A549 (cell line): ENCODE data around the gene SLCO2A1.

Experiments used
- CBX2 ChIP-seq: fragments of 200-600 bp; sonication (generic); IDR thresholded peaks from 2 replicates; pipeline ENCODE4 v1.6.1; 2016; ENCODE audit warnings: low read depth, mild to moderate bottlenecking, borderline replicate concordance
- EP300 ChIP-seq, 2 experiments: fragments of >200 bp; sonication (Bioruptor Twin); formaldehyde crosslinking; IDR thresholded peaks; 2 replicates in 1 of 2; 3 replicates in 1 of 2; pipeline ENCODE4 v1.6.1; 2016 to 2017
- HOXA7 ChIP-seq: fragments of 250-450 bp; sonication (Bioruptor Pico); IDR thresholded peaks from 2 replicates; pipeline ENCODE4 v1.5.0; 2020; ENCODE audit warnings: mild to moderate bottlenecking, moderate library complexity
- MAX ChIP-seq: IDR thresholded peaks from 2 replicates; pipeline ENCODE4 v1.6.1; 2012
- MAZ ChIP-seq: fragments of 150-350 bp; IDR thresholded peaks from 2 replicates; pipeline ENCODE4 v1.6.1; 2014; ENCODE audit warnings: antibody characterized with exemption, low read depth, low read length, borderline replicate concordance
- REST ChIP-seq: fragments of 200-600 bp; sonication (generic); IDR thresholded peaks from 2 replicates; pipeline ENCODE4 v1.6.1; 2016; ENCODE audit warnings: antibody characterized with exemption, mild to moderate bottlenecking, moderate library complexity
- RFX5 ChIP-seq: fragments of 450-650 bp; IDR thresholded peaks from 2 replicates; pipeline ENCODE4 v1.7.1; 2014; ENCODE audit warnings: antibody characterized with exemption, mild to moderate bottlenecking, moderate library complexity
- TF ChIP-seq, protein P1 (sequence below): fragments of >200 bp; sonication (Bioruptor Twin); formaldehyde crosslinking; IDR thresholded peaks from 3 replicates; pipeline ENCODE4 v1.5.1; 2016
- TF ChIP-seq, protein P2 (sequence below): fragments of >200 bp; sonication (Bioruptor Twin); formaldehyde crosslinking; IDR thresholded peaks from 2 replicates; pipeline ENCODE4 v1.6.1; 2016

DNA sequence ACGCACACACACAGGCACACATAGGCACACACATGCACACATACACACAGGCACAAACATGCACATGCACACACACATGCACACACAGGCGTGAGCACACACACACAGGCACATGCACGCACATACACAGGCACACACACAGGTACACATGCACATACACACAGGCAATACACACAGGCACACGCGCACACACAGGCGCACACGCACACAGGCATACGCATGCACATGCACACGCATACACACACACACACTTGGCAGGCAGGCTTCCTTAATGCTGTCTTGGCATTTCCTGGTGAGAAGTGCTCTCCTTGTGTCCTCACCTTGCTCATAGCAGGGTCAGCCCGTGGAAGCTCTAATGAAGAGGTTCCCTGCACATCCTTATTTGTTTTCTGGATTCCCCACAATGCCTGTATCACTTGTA lies 8.4 kb upstream of the SLCO2A1 start:
- no peak for TF ChIP-seq RFX5
- TF ChIP-seq REST: no peak
- no peak for TF ChIP-seq MAZ
- TF ChIP-seq MAX: no peak
- TF ChIP-seq, protein P1, sequence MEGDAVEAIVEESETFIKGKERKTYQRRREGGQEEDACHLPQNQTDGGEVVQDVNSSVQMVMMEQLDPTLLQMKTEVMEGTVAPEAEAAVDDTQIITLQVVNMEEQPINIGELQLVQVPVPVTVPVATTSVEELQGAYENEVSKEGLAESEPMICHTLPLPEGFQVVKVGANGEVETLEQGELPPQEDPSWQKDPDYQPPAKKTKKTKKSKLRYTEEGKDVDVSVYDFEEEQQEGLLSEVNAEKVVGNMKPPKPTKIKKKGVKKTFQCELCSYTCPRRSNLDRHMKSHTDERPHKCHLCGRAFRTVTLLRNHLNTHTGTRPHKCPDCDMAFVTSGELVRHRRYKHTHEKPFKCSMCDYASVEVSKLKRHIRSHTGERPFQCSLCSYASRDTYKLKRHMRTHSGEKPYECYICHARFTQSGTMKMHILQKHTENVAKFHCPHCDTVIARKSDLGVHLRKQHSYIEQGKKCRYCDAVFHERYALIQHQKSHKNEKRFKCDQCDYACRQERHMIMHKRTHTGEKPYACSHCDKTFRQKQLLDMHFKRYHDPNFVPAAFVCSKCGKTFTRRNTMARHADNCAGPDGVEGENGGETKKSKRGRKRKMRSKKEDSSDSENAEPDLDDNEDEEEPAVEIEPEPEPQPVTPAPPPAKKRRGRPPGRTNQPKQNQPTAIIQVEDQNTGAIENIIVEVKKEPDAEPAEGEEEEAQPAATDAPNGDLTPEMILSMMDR: no peak
- no peak for TF ChIP-seq EP300 (IDR thresholded peaks at IDR 0.05)
- no peak for TF ChIP-seq HOXA7 (CRISPR knock-in tag)
- TF ChIP-seq, protein P2, sequence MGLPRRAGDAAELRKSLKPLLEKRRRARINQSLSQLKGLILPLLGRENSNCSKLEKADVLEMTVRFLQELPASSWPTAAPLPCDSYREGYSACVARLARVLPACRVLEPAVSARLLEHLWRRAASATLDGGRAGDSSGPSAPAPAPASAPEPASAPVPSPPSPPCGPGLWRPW: no peak
- TF ChIP-seq CBX2: no peak
